Spleen (tissue), 11 donors: Measurements from ENCODE around the gene ANO2. TPM values are rescaled to one million over a fixed set of nuclear protein-coding genes. Genes with fewer than 3 reads are reported as not detected.

Source experiments
- DNase-seq: peaks from one replicate; pipeline ENCODE4 v3.0.0-alpha.2; 2020
- H3K27ac ChIP-seq, 8 donors: fragments of 200-600 bp; sonication (generic) in 7 of 8; 1 replicate in 4 of 8; 2 replicates in 4 of 8; pipeline versions ENCODE4 v1.5.0 to v1.8.0; 2016 to 2021; ENCODE audit warnings: inconsistent platforms in 4 of 8, mild to moderate bottlenecking in 4 of 8, moderate library complexity in 1 of 8
- H3K27me3 ChIP-seq, 7 donors: fragments of 200-600 bp; sonication (generic) in 6 of 7; replicated peaks in 1 of 7; 1 replicate in 4 of 7; 2 replicates in 3 of 7; pipeline versions ENCODE4 v1.5.0 to v1.8.0; 2016 to 2021; ENCODE audit warnings: inconsistent platforms in 3 of 7, mild to moderate bottlenecking in 1 of 7
- H3K36me3 ChIP-seq, 6 donors: fragments of 200-600 bp; sonication (generic) in 5 of 6; 1 replicate in 4 of 6; 2 replicates in 2 of 6; pipeline versions ENCODE4 v1.5.0 to v1.8.0; 2016 to 2021; ENCODE audit warnings: inconsistent platforms in 2 of 6
- H3K4me1 ChIP-seq, 6 donors: fragments of 200-600 bp; sonication (generic) in 5 of 6; 1 replicate in 3 of 6; 2 replicates in 3 of 6; pipeline versions ENCODE4 v1.5.0 to v1.8.0; 2016 to 2021; ENCODE audit warnings: inconsistent platforms in 3 of 6
- H3K4me3 ChIP-seq, 8 donors: fragments of 200-600 bp; sonication (generic) in 7 of 8; 1 replicate in 4 of 8; 2 replicates in 4 of 8; pipeline versions ENCODE4 v1.5.0 to v1.8.0; 2016 to 2021; ENCODE audit warnings: inconsistent platforms in 4 of 8, mild to moderate bottlenecking in 4 of 8, moderate library complexity in 2 of 8
- H3K9me3 ChIP-seq, 8 donors: fragments of 200-600 bp; sonication (generic) in 7 of 8; 1 replicate in 4 of 8; 2 replicates in 4 of 8; pipeline versions ENCODE4 v1.5.0 to v1.8.0; 2016 to 2021; ENCODE audit warnings: inconsistent platforms in 4 of 8
- POLR2A ChIP-seq, 3 donors: fragments of 450-650 bp; IDR thresholded peaks; one replicate each; pipeline ENCODE4 v1.5.1; 2017; ENCODE audit warnings: antibody characterized with exemption in 3 of 3, mild to moderate bottlenecking in 1 of 3
- POLR2AphosphoS5 ChIP-seq, 3 donors: sonication (generic); formaldehyde crosslinking; IDR thresholded peaks; one replicate each; pipeline ENCODE4 v1.5.1; 2017; ENCODE audit warnings: antibody characterized with exemption in 3 of 3
- WGBS, 5 donors: extraction: QIAGEN DNeasy Blood & Tissue Kit in 3 of 5; methylation state at CpG; one replicate each; pipeline versions ENCODE4 v1.1.5 to v1.1.7; 2013 to 2018; 5-methylcytosine and 5-hydroxymethylcytosine counted together
- intact Hi-C: fragments of 100-400 bp; cut with DNase I; formaldehyde crosslinking; loops from one replicate; pipeline ENCODE4 v1.15.0; 2023; ENCODE audit warnings: low total_unique reads
- polyA plus RNA-seq, 3 donors: library from polyadenylated mRNA; stranded (reverse); fragments of 200-250 nt; gene quantifications; one replicate each; pipeline ENCODE4 v1.2.1, GENCODE V29; 2013
- total RNA-seq, 7 donors: library from RNA; depleted of rRNA in 3 of 7; stranded (reverse); fragments of >200 nt in 3 of 7; fragmentation: NEBNext Ultra II Directional in 4 of 7; extraction: Animal tissue kit (Norgen Biotek cat#: 25700) in 4 of 7; gene quantifications; one replicate each; pipeline versions ENCODE4 v1.1.0 to v1.2.1, GENCODE V29; 2016 to 2021
- TF ChIP-seq, protein P1 (sequence below), 11 experiments: fragments of 200-600 bp in 7 of 11; fragments of 450-650 bp in 4 of 11; sonication (generic) in 4 of 11; IDR thresholded peaks in 8 of 11; conservative IDR thresholded peaks in 3 of 11; 1 replicate in 7 of 11; 2 replicates in 4 of 11; pipeline versions ENCODE4 v1.4.0 to v1.8.0; 2016 to 2021; ENCODE audit warnings: antibody characterized with exemption in 11 of 11, inconsistent platforms in 4 of 11, mild to moderate bottlenecking in 1 of 11
- donor health status: healthy with polysubstance abuse.
- donor health status: DM: no; HTN: no; CAD: no; lungs with moderate emphysema.
- donor health status: DM: no; HTN: no; CAD: no.
- donor health status: Bipolar disorder and iron deficiency.
- donor health status: healthy.
- donor health status: DM: no; HTN: no; CAD: no.
- donor health status: DM: yes; HTN: yes; CAD: no.

The ANO2 gene
- total and polyA plus RNA-seq, 10 donors = 1.1 to 35.1 (median 14.2) TPM

DNA sequence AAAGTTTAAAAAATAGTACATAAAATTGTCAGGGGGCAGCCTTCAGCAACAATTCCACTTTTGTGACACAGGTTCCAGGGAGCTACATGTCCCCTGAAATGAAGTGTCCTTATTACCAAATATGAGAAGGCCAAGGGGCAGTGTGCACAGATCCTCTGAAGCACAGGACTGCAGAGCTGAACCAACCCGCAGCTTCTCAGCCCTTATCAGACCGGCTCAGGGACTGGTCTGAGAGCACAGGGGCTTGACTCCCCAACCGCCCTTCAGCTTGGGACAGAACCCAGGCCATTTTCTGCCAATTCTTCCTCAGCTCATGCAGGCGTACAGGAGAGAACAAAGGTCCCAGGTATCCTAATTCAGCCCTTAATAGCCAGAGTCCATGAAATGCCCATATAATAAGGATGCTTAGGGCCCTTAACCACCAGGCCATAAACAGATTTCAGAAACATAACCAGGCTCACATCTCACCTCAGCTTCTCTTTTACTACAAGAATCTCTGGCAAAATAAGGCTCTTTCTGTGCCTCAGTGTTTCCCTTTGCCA, 221.3 kb downstream of the ANO2 start:
- no peaks in the 10 kb centered on the region for H3K36me3 ChIP-seq
- WGBS, 5 donors = 82 to 96% (median 93%) methylated on average over 4 of the region's 4 CpGs
- no peak overlapping the region for H3K27ac ChIP-seq
- no peaks in the 10 kb centered on the region for H3K9me3 ChIP-seq
- intact Hi-C loops = no loop called here
- H3K4me3 ChIP-seq = no peak overlapping the region
- peaks cover 0 to 1% (median 0%) of the 10 kb centered on the region in 6 donors for H3K4me1 ChIP-seq
- DNase-seq = no peak
- TF ChIP-seq, protein P1, sequence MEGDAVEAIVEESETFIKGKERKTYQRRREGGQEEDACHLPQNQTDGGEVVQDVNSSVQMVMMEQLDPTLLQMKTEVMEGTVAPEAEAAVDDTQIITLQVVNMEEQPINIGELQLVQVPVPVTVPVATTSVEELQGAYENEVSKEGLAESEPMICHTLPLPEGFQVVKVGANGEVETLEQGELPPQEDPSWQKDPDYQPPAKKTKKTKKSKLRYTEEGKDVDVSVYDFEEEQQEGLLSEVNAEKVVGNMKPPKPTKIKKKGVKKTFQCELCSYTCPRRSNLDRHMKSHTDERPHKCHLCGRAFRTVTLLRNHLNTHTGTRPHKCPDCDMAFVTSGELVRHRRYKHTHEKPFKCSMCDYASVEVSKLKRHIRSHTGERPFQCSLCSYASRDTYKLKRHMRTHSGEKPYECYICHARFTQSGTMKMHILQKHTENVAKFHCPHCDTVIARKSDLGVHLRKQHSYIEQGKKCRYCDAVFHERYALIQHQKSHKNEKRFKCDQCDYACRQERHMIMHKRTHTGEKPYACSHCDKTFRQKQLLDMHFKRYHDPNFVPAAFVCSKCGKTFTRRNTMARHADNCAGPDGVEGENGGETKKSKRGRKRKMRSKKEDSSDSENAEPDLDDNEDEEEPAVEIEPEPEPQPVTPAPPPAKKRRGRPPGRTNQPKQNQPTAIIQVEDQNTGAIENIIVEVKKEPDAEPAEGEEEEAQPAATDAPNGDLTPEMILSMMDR (IDR thresholded peaks at IDR 0.05 in 8 of 11, conservative IDR thresholded peaks at IDR 0.05 in 3 of 11) = no peak
- H3K27me3 ChIP-seq = peaks cover 0 to 31% (median 0%) of the 10 kb centered on the region in 7 donors

GRCh38 chr12:5723071-5723470, 222.0 kb downstream of the ANO2 start:
- no peak overlapping the region for H3K4me3 ChIP-seq
- TF ChIP-seq, protein P1 (IDR thresholded peaks at IDR 0.05 in 8 of 11, conservative IDR thresholded peaks at IDR 0.05 in 3 of 11) = no peak
- no peaks in the 10 kb centered on the region for H3K36me3 ChIP-seq
- H3K27ac ChIP-seq = no peak overlapping the region
- no peak for DNase-seq
- intact Hi-C loops = no loop called here
- peaks cover 0 to 37% (median 0%) of the 10 kb centered on the region in 7 donors for H3K27me3 ChIP-seq
- H3K9me3 ChIP-seq = no peaks in the 10 kb centered on the region
- peaks cover 0 to 6% (median 0%) of the 10 kb centered on the region in 6 donors for H3K4me1 ChIP-seq
- WGBS, 5 donors = 89 to 97% (median 92%) methylated on average over 5 of the region's 5 CpGs

GRCh38 chr12:5720381-5721005, 224.6 kb downstream of the ANO2 start:
- 73 to 80% (median 77%) methylated on average over 7 of the region's 7 CpGs for WGBS, 5 donors
- TF ChIP-seq POLR2A (IDR thresholded peaks at IDR 0.05) = no peak
- no peak for TF ChIP-seq POLR2AphosphoS5 (IDR thresholded peaks at IDR 0.05)
- TF ChIP-seq, protein P1 (IDR thresholded peaks at IDR 0.05 in 8 of 11, conservative IDR thresholded peaks at IDR 0.05 in 3 of 11) = no peak
- Histone ChIP-seq H3K27me3 (peaks cover 0 to 37% (median 0%) of the 10 kb centered on the region in 7 donors), H3K27ac (no peak overlapping the region), H3K9me3 (no peaks in the 10 kb centered on the region), H3K4me1 (peaks cover 0 to 6% (median 0%) of the 10 kb centered on the region in 6 donors), H3K36me3 (no peaks in the 10 kb centered on the region), H3K4me3 (no peak overlapping the region)
- no peak for DNase-seq
- intact Hi-C loops = no loop called here

DNA sequence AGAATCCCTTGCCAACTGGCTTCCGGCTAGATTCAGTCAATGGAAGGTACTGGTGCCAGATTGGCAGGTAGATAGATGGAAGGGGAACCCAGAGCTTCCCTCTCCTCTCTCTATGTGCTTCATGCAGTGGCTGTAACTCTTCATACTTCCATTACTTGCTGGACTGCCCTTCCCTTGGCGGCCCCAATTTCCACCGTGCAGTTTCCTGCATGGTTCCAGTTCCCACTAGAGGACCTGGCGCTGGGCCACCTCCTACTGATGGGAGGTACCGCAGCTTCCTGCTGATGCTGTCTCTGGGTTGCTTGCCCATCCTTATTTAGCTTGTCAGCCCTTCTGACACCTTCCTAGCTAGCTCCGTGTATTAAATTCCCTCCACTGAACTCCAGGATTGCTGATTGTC, 226.4 kb downstream of the ANO2 start:
- no peak for DNase-seq
- H3K27me3 ChIP-seq = peaks cover 0 to 37% (median 0%) of the 10 kb centered on the region in 7 donors
- 26 to 40% (median 34%) methylated on average over 6 of the region's 6 CpGs for WGBS, 5 donors
- intact Hi-C loops = no loop called here
- H3K36me3 ChIP-seq = no peaks in the 10 kb centered on the region
- H3K4me1 ChIP-seq = peaks cover 0 to 6% (median 0%) of the 10 kb centered on the region in 6 donors
- no peaks in the 10 kb centered on the region for H3K9me3 ChIP-seq
- no peak for TF ChIP-seq POLR2A (IDR thresholded peaks at IDR 0.05)
- TF ChIP-seq POLR2AphosphoS5 (IDR thresholded peaks at IDR 0.05) = no peak
- TF ChIP-seq, protein P1 (IDR thresholded peaks at IDR 0.05 in 8 of 11, conservative IDR thresholded peaks at IDR 0.05 in 3 of 11) = no peak
- H3K4me3 ChIP-seq = no peak overlapping the region
- H3K27ac ChIP-seq = no peak overlapping the region
